ENCODE measurements around the gene GPC5.

- TF ChIP-seq POLR2A (IDR thresholded peaks at IDR 0.05) (no peak), CTCF (IDR thresholded peaks at IDR 0.05) (no peak)
These were observed 310.8 kb downstream of the GPC5 start for GRCh38 chr13:91709180-91709579.

Measured in testis (tissue), 2 donors.